Kidney epithelial cell (primary cell): ENCODE results near the gene SAP30L. TPM values are rescaled to one million over a fixed set of nuclear protein-coding genes. Genes with fewer than 3 reads are reported as not detected.

ENCODE experiments used
- DNase-seq: peaks from one replicate; pipeline ENCODE4 v3.0.0-alpha.2; 2010; ENCODE audit warnings: low read depth
- H3K27me3 ChIP-seq: 2 replicates; pipeline ENCODE4 v1.6.0; 2011; ENCODE audit warnings: low read length; ENCODE audit not compliant: control insufficient read depth, insufficient read depth
- H3K36me3 ChIP-seq: 2 replicates; pipeline ENCODE4 v1.5.1; 2011; ENCODE audit warnings: low read length; ENCODE audit not compliant: control insufficient read depth, insufficient read depth
- H3K4me3 ChIP-seq: 2 replicates; pipeline ENCODE4 v1.5.1; 2011; ENCODE audit warnings: low read depth, mild to moderate bottlenecking, control low read depth, low read length
- CTCF ChIP-seq: IDR thresholded peaks from 2 replicates; pipeline ENCODE4 v1.5.1; 2011; ENCODE audit warnings: mild to moderate bottlenecking, moderate library complexity, low read length, control low read depth, inconsistent platforms; ENCODE audit not compliant: insufficient read depth, poor library complexity, severe bottlenecking
- total RNA-seq: library from RNA; depleted of rRNA; stranded (reverse); fragments of >200 nt; gene quantifications from 2 replicates; pipeline ENCODE4 v1.2.3, GENCODE V29; 2015

The SAP30L gene
- total RNA-seq, 1 donor from 2014 or later = 30.8 TPM

- Histone ChIP-seq H3K27me3 (peaks cover 25% of the 10 kb centered on the region), H3K4me3 (no peak overlapping the region), H3K36me3 (no peaks in the 10 kb centered on the region)
- no peak for TF ChIP-seq CTCF
- DNase-seq = no peak
Measured at GRCh38 chr5:154509784-154510555, 64.2 kb downstream of the SAP30L start.

Other genes with a start within 250 kb of the SAP30L start
- gene HAND1, start 32.2 kb downstream of the SAP30L start, total RNA-seq = not detected in 2 replicates